Liver (tissue), 9 donors: Measurements from ENCODE around the gene TRIP12. TPM values are rescaled to one million over a fixed set of nuclear protein-coding genes. Genes with fewer than 3 reads are reported as not detected.
"Not testable (repeated sequence)": the region's sequence is repeated elsewhere in the genome, so short reads cannot be mapped to it uniquely, and the experiment has no call there.

Experiments
- DNase-seq: peaks from one replicate; pipeline ENCODE4 v3.0.0-alpha.2; 2017; ENCODE audit warnings: low spot score
- H3K27ac ChIP-seq, 2 donors: one replicate each; pipeline ENCODE4 v1.7.0; 2013; ENCODE audit warnings: inconsistent platforms in 2 of 2, low read length in 2 of 2, control low read depth in 1 of 2, low read depth in 1 of 2, mild to moderate bottlenecking in 1 of 2
- H3K27me3 ChIP-seq, 4 donors: one replicate each; pipeline versions ENCODE4 v1.6.1 to v1.7.0; 2013; ENCODE audit warnings: low read length in 3 of 4, inconsistent platforms in 1 of 4, mild to moderate bottlenecking in 1 of 4, moderate library complexity in 1 of 4; ENCODE audit not compliant: control insufficient read depth in 4 of 4, insufficient read depth in 4 of 4
- H3K36me3 ChIP-seq, 4 donors: one replicate each; pipeline versions ENCODE4 v1.6.1 to v1.7.0; 2013; ENCODE audit warnings: low read length in 3 of 4, mild to moderate bottlenecking in 3 of 4, low read depth in 1 of 4, moderate library complexity in 1 of 4; ENCODE audit not compliant: control insufficient read depth in 4 of 4, insufficient read depth in 3 of 4
- H3K4me1 ChIP-seq, 4 donors: one replicate each; pipeline versions ENCODE4 v1.6.1 to v1.7.0; 2013; ENCODE audit warnings: low read length in 3 of 4, mild to moderate bottlenecking in 3 of 4, moderate library complexity in 1 of 4; ENCODE audit not compliant: control insufficient read depth in 4 of 4, insufficient read depth in 4 of 4
- H3K4me3 ChIP-seq, 3 donors: one replicate each; pipeline versions ENCODE4 v1.6.1 to v1.7.0; 2013; ENCODE audit warnings: low read length in 3 of 3, control low read depth in 1 of 3, low read depth in 1 of 3, mild to moderate bottlenecking in 1 of 3
- H3K9ac ChIP-seq, 2 donors: one replicate each; pipeline ENCODE4 v1.7.0; 2013; ENCODE audit warnings: low read length in 2 of 2, mild to moderate bottlenecking in 2 of 2, moderate library complexity in 2 of 2, control low read depth in 1 of 2, low read depth in 1 of 2
- H3K9me3 ChIP-seq, 4 donors: one replicate each; pipeline versions ENCODE4 v1.6.1 to v1.7.0; 2013; ENCODE audit warnings: low read length in 3 of 4; ENCODE audit not compliant: control insufficient read depth in 4 of 4
- EGR1 ChIP-seq, 2 donors: IDR thresholded peaks; 2 replicates each; pipeline ENCODE4 v1.6.1; 2016 to 2018; ENCODE audit warnings: antibody characterized with exemption in 2 of 2, low read depth in 2 of 2
- FOXA1 ChIP-seq: IDR thresholded peaks from 2 replicates; pipeline ENCODE4 v1.6.1; 2016; ENCODE audit warnings: antibody characterized with exemption
- FOXA2 ChIP-seq: IDR thresholded peaks from 2 replicates; pipeline ENCODE4 v1.6.1; 2016; ENCODE audit warnings: antibody characterized with exemption
- GABPA ChIP-seq, 2 donors: IDR thresholded peaks in 1 of 2; conservative IDR thresholded peaks in 1 of 2; 2 replicates each; pipeline ENCODE4 v1.6.1; 2016; ENCODE audit warnings: antibody characterized with exemption in 2 of 2, mild to moderate bottlenecking in 1 of 2, moderate library complexity in 1 of 2
- HNF4A ChIP-seq, 2 donors: conservative IDR thresholded peaks; 2 replicates each; pipeline ENCODE4 v1.6.1; 2016; ENCODE audit warnings: antibody characterized with exemption in 2 of 2, mild to moderate bottlenecking in 2 of 2
- HNF4G ChIP-seq: IDR thresholded peaks from 2 replicates; pipeline ENCODE4 v1.6.1; 2016; ENCODE audit warnings: antibody characterized with exemption
- JUND ChIP-seq, 2 donors: IDR thresholded peaks; 2 replicates each; pipeline ENCODE4 v1.6.1; 2016; ENCODE audit warnings: antibody characterized with exemption in 2 of 2
- MAX ChIP-seq: IDR thresholded peaks from 2 replicates; pipeline ENCODE4 v1.6.1; 2016; ENCODE audit warnings: antibody characterized with exemption
- NR2F2 ChIP-seq: IDR thresholded peaks from 2 replicates; pipeline ENCODE4 v1.6.1; 2016; ENCODE audit warnings: antibody characterized with exemption
- RAD21 ChIP-seq, 2 donors: IDR thresholded peaks; 2 replicates each; pipeline ENCODE4 v1.6.1; 2016; ENCODE audit warnings: antibody characterized with exemption in 2 of 2, mild to moderate bottlenecking in 2 of 2
- RXRA ChIP-seq, 2 donors: IDR thresholded peaks; 2 replicates each; pipeline ENCODE4 v1.6.1; 2017 to 2018; ENCODE audit warnings: antibody characterized with exemption in 2 of 2, mild to moderate bottlenecking in 1 of 2
- SP1 ChIP-seq: IDR thresholded peaks from 2 replicates; pipeline ENCODE4 v1.6.1; 2018; ENCODE audit warnings: antibody characterized with exemption, mild to moderate bottlenecking
- TAF1 ChIP-seq: conservative IDR thresholded peaks from 2 replicates; pipeline ENCODE4 v1.6.1; 2016; ENCODE audit warnings: antibody characterized with exemption, mild to moderate bottlenecking
- YY1 ChIP-seq: IDR thresholded peaks from 2 replicates; pipeline ENCODE4 v1.6.1; 2016; ENCODE audit warnings: antibody characterized with exemption, mild to moderate bottlenecking
- ZBTB33 ChIP-seq: IDR thresholded peaks from 2 replicates; pipeline ENCODE4 v1.6.1; 2016; ENCODE audit warnings: antibody characterized with exemption
- WGBS: extraction: QIAGEN DNeasy Blood & Tissue Kit; methylation state at CpG from one replicate; pipeline ENCODE4 v1.1.7; 2013; 5-methylcytosine and 5-hydroxymethylcytosine counted together
- polyA plus RNA-seq, 2 donors: library from polyadenylated mRNA; stranded (reverse) in 1 of 2; unstranded in 1 of 2; fragments of 200-250 nt in 1 of 2; fragments of >200 nt in 1 of 2; fragmentation: Nextera tagmentation in 1 of 2; extraction: Ambion mirVana in 1 of 2; gene quantifications; one replicate each; pipeline versions ENCODE4 v1.2.1 to v1.2.3, GENCODE V29; 2013 to 2015
- total RNA-seq, 2 donors: library from RNA; depleted of rRNA; stranded (reverse); fragments of >200 nt; gene quantifications; one replicate each; pipeline ENCODE4 v1.2.3, GENCODE V29; 2014
- TF ChIP-seq, protein P1 (sequence below): IDR thresholded peaks from 2 replicates; pipeline ENCODE4 v1.6.1; 2016; ENCODE audit warnings: antibody characterized with exemption
- TF ChIP-seq, protein P2 (sequence below): fragments of 150-350 bp; IDR thresholded peaks from 2 replicates; pipeline ENCODE4 v1.5.1; 2017; ENCODE audit warnings: improper control_type of control experiment, low read depth, low read length; ENCODE audit not compliant: missing input control
- TF ChIP-seq, protein P3 (sequence below): IDR thresholded peaks from 2 replicates; pipeline ENCODE4 v1.6.1; 2016; ENCODE audit warnings: antibody characterized with exemption, mild to moderate bottlenecking
- donor health status: healthy.
- donor health status: healthy.
- donor health status: healthy.
- donor health status: healthy.
- donor health status: healthy.

TRIP12 gene
- total and polyA plus RNA-seq, 4 donors: 13.9 to 128 (median 67.4) TPM

DNA sequence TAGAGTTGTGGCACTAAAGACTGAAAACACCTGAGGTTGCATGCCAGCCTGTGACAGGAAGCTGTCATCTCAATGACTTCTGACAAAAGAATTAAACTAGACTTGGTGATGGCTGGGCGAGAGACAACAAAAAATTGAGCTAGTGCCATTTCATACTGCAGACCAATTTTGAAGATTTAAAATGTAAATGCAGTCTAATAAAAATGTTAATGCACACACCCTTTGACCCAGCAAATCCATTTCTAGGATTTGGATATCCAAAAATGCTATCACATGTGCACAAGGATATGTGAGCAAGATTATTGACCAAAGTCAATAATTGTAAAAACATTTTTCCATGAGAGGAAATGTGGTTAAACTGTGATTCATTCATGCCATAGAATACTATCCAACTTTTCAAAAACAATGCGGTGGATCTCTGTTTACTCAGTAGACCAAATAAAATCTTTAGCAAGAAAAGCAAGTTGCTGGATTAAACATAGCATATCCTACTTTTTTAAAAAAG is 6.1 kb upstream of the TRIP12 start:
- Histone ChIP-seq H3K27me3 (no peaks in the 10 kb centered on the region), H3K9me3 (no peaks in the 10 kb centered on the region), H3K4me3 (no peak overlapping the region), H3K9ac (no peak overlapping the region), H3K4me1 (peaks cover 0 to 5% (median 5%) of the 10 kb centered on the region in 4 donors), H3K27ac (no peak overlapping the region), H3K36me3 (no peaks in the 10 kb centered on the region)
- 73% methylated on average over 2 of the region's 2 CpGs for WGBS
- DNase-seq: no peak
- no peak for TF ChIP-seq SP1
- TF ChIP-seq YY1: no peak
- TF ChIP-seq, protein P1, sequence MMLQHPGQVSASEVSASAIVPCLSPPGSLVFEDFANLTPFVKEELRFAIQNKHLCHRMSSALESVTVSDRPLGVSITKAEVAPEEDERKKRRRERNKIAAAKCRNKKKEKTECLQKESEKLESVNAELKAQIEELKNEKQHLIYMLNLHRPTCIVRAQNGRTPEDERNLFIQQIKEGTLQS: no peak
- TF ChIP-seq NR2F2: no peak
- TF ChIP-seq EGR1 (IDR thresholded peaks at IDR 0.05; ENCODE audit: low read depth in 2 of 2): no peak
- TF ChIP-seq FOXA2: no peak
- no peak for TF ChIP-seq HNF4G
- TF ChIP-seq, protein P2, sequence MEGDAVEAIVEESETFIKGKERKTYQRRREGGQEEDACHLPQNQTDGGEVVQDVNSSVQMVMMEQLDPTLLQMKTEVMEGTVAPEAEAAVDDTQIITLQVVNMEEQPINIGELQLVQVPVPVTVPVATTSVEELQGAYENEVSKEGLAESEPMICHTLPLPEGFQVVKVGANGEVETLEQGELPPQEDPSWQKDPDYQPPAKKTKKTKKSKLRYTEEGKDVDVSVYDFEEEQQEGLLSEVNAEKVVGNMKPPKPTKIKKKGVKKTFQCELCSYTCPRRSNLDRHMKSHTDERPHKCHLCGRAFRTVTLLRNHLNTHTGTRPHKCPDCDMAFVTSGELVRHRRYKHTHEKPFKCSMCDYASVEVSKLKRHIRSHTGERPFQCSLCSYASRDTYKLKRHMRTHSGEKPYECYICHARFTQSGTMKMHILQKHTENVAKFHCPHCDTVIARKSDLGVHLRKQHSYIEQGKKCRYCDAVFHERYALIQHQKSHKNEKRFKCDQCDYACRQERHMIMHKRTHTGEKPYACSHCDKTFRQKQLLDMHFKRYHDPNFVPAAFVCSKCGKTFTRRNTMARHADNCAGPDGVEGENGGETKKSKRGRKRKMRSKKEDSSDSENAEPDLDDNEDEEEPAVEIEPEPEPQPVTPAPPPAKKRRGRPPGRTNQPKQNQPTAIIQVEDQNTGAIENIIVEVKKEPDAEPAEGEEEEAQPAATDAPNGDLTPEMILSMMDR: no peak
- TF ChIP-seq ZBTB33: no peak
- no peak for TF ChIP-seq MAX
- TF ChIP-seq RXRA (IDR thresholded peaks at IDR 0.05): no peak
- no peak for TF ChIP-seq TAF1
- no peak for TF ChIP-seq RAD21 (IDR thresholded peaks at IDR 0.05)
- TF ChIP-seq, protein P3, sequence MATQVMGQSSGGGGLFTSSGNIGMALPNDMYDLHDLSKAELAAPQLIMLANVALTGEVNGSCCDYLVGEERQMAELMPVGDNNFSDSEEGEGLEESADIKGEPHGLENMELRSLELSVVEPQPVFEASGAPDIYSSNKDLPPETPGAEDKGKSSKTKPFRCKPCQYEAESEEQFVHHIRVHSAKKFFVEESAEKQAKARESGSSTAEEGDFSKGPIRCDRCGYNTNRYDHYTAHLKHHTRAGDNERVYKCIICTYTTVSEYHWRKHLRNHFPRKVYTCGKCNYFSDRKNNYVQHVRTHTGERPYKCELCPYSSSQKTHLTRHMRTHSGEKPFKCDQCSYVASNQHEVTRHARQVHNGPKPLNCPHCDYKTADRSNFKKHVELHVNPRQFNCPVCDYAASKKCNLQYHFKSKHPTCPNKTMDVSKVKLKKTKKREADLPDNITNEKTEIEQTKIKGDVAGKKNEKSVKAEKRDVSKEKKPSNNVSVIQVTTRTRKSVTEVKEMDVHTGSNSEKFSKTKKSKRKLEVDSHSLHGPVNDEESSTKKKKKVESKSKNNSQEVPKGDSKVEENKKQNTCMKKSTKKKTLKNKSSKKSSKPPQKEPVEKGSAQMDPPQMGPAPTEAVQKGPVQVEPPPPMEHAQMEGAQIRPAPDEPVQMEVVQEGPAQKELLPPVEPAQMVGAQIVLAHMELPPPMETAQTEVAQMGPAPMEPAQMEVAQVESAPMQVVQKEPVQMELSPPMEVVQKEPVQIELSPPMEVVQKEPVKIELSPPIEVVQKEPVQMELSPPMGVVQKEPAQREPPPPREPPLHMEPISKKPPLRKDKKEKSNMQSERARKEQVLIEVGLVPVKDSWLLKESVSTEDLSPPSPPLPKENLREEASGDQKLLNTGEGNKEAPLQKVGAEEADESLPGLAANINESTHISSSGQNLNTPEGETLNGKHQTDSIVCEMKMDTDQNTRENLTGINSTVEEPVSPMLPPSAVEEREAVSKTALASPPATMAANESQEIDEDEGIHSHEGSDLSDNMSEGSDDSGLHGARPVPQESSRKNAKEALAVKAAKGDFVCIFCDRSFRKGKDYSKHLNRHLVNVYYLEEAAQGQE: no peak
- no peak for TF ChIP-seq GABPA (IDR thresholded peaks at IDR 0.05 in 1 of 2, conservative IDR thresholded peaks at IDR 0.05 in 1 of 2)
- no peak for TF ChIP-seq JUND (IDR thresholded peaks at IDR 0.05)
- TF ChIP-seq HNF4A (conservative IDR thresholded peaks at IDR 0.05): no peak

DNA sequence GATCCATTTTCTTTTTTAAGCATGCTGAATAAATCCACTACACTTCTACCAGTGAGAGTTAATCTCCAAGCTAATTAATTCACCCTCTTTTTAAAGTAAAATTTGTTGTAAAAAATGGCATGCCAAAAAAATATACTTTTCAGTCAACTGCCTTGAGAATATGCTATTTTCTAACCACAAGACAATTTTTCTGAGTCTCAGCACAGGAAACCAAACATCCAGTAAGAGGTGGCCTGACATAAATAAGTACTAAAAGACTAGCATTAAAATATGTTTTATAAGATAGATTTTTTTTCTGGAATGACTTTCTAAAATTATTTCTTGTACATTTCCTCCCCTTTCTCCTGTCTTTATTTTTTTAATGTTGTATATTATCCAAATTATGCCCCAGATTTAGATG is 3.4 kb upstream of the TRIP12 start:
- Histone ChIP-seq H3K27me3 (no peaks in the 10 kb centered on the region), H3K27ac (no peak overlapping the region), H3K36me3 (no peaks in the 10 kb centered on the region), H3K9ac (no peak overlapping the region), H3K9me3 (no peaks in the 10 kb centered on the region), H3K4me3 (no peak overlapping the region), H3K4me1 (peaks cover 0 to 12% (median 10%) of the 10 kb centered on the region in 4 donors)
- TF ChIP-seq SP1 (no peak), FOXA1 (no peak), EGR1 (IDR thresholded peaks at IDR 0.05; ENCODE audit: low read depth in 2 of 2) (no peak), HNF4G (no peak), MAX (no peak)
- TF ChIP-seq, protein P2: no peak
- TF ChIP-seq, protein P1: no peak
- DNase-seq: no peak

- 96% methylated on average over 10 of the region's 10 CpGs for WGBS
- H3K4me3 ChIP-seq, H3K36me3 ChIP-seq, H3K27ac ChIP-seq, H3K9ac ChIP-seq, H3K27me3 ChIP-seq, H3K9me3 ChIP-seq, DNase-seq: not testable (repeated sequence)
- H3K4me1 ChIP-seq: peaks cover 0 to 19% (median 14%) of the 10 kb centered on the region in 4 donors
Measured at GRCh38 chr2:229924541-229924940, 2.7 kb upstream of the TRIP12 start.
